Vagina (tissue), 2 donors: ENCODE data around the gene MUC3A.

Source experiments
- CTCF ChIP-seq, 3 experiments: fragments of 450-650 bp in 2 of 3; fragments of 200-600 bp in 1 of 3; sonication (generic) in 1 of 3; IDR thresholded peaks; one replicate each; pipeline ENCODE4 v1.5.1; 2017 to 2019; ENCODE audit warnings: antibody characterized with exemption in 3 of 3, mild to moderate bottlenecking in 2 of 3, moderate library complexity in 2 of 3
- POLR2AphosphoS5 ChIP-seq, 2 donors: sonication (generic); formaldehyde crosslinking; IDR thresholded peaks; one replicate each; pipeline ENCODE4 v1.9.0; 2017; ENCODE audit warnings: antibody characterized with exemption in 2 of 2, mild to moderate bottlenecking in 2 of 2, low read depth in 1 of 2; ENCODE audit not compliant: insufficient read depth in 1 of 2

GRCh38 chr7:100966542-100967291 lies 17.4 kb downstream of the MUC3A start:
- TF ChIP-seq CTCF (IDR thresholded peaks at IDR 0.05): no peak
- TF ChIP-seq POLR2AphosphoS5 (IDR thresholded peaks at IDR 0.05; ENCODE audit: insufficient read depth in 1 of 2, low read depth in 1 of 2): no peak
